HG02884 (cell line): ENCODE data around the gene BEGAIN.

Source experiments
- ATAC-seq: cut with Tn5 transposase; IDR thresholded peaks from one replicate; pipeline ENCODE4 v1.9.1; 2021; ENCODE audit warnings: mild to moderate bottlenecking, moderate library complexity; ENCODE audit not compliant: unreplicated experiment

The BEGAIN gene

DNA sequence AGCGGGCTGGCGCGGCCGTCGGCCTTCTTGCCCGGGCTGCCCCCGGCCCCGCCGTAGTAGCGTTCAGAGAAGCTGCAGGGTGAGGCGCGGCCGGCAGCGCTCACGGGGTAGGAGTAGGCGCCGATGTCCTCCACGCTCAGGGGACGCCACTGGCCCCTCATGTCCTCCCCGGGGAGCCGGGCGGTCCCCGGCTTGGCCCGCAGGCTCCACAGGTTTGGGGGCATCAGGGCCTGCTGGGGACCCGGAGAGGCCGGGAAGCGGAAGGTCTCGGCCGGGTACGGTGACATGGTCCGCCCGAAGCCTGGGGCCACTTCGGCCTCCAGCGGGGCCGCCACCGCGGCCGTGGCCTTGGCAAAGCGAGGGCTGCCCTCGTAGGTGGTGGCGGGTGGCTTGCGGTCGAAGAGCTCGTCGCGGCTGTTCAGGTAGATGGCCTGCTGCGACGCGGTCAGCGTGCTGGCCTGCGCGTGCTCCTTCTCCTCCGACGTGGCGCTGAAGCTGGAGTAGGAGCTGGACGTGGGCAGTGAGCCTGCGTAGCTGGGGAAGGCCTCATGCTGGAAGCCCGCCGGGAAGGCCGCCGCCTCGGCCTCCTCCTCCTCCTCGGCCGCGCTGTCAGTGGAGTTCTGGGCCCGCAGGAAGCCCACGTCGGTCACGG is 48.7 kb downstream of the BEGAIN start:
- no peak for ATAC-seq

- ATAC-seq = no peak
These were observed 49.5 kb downstream of the BEGAIN start for GRCh38 chr14:100537446-100538350.

GRCh38 chr14:100536721-100537445 is 50.3 kb downstream of the BEGAIN start:
- ATAC-seq = no peak

GRCh38 chr14:100536121-100536510 is 51.1 kb downstream of the BEGAIN start:
- ATAC-seq = no peak

DNA sequence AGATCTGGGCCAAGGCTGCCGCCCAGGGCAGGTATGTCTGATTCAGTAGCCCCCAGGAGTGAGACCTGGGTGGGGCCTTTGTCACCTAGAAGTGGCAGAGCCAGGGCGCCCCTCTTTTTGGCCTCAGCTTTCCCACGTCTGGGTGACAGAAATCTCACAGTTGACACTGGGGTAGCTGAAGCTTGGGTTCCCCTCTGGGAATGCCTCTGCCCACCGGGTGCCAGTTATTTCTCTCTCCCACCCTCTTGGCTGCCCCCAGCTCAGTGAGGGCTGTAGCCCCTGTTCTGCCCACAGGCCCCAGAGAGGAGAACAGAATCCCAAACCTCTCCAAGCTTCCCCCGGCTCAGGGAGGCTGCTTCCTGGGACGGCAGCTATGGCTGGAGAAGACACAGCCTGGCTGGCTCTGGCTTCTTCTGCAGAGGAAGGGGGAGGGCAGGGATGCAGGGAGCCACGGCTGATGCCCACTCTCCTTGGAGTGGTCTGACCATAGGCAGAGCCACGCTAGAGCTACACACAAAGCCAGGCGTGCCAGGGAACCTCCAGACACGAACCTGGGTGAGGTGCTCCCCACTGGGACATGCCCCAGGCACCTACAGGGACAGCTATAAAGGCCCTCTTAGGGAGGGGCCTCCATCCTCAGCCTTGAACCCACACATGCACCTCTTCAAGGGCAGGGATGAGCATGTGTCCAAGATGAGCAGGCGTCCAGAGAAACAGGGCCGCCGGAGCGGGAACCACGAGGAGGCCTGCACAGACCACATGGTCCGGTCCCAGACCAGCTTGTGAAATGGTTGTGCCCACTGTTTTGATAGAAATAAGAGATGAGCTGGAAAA is 51.7 kb downstream of the BEGAIN start:
- no peak for ATAC-seq

DNA sequence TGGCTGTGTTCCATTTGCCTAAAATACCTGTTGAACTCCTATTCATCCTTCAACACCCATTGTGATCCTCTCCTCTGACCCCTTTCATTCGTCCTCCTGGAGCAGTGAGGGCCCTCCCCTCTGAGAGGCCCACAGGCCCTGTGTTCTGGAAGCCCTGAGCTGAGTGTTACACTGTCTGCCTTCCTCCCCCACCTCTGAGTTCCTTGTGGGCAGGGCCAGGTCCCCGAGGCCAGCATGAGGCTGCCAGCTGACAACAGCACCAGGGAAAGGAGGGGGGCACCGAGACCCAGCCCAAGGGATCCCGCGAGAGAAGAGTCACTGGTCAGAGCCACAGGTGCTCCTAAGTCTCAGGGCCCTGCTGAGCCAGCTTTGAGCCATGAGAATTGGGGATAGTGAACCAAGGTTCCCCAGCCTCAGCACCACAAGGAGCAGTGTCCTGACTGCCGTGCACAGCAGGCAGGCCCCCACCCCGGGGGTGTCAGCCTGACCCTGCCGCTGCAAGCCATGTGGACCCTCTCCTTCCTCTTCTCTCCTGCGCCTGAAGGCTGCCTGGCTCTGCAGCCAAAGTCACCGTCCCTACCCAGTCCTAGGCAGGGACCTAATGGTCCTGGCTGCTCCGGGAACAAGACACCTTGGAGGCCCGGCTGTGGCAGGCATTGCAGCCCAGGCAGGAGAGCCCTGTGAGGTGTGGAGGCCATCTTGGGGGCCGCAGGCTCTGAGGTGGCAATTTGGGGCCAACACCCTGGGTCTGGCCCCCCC is 52.5 kb downstream of the BEGAIN start:
- ATAC-seq = no peak

GRCh38 chr14:100533656-100534485 is 53.3 kb downstream of the BEGAIN start:
- no peak for ATAC-seq

- ATAC-seq = no peak
These were observed 54.1 kb downstream of the BEGAIN start for GRCh38 chr14:100532906-100533655.

- ATAC-seq = no peak
These were observed 54.9 kb downstream of the BEGAIN start for GRCh38 chr14:100532154-100532861.

- no peak for ATAC-seq
These were observed 55.8 kb downstream of the BEGAIN start for GRCh38 chr14:100531152-100532121.

DNA sequence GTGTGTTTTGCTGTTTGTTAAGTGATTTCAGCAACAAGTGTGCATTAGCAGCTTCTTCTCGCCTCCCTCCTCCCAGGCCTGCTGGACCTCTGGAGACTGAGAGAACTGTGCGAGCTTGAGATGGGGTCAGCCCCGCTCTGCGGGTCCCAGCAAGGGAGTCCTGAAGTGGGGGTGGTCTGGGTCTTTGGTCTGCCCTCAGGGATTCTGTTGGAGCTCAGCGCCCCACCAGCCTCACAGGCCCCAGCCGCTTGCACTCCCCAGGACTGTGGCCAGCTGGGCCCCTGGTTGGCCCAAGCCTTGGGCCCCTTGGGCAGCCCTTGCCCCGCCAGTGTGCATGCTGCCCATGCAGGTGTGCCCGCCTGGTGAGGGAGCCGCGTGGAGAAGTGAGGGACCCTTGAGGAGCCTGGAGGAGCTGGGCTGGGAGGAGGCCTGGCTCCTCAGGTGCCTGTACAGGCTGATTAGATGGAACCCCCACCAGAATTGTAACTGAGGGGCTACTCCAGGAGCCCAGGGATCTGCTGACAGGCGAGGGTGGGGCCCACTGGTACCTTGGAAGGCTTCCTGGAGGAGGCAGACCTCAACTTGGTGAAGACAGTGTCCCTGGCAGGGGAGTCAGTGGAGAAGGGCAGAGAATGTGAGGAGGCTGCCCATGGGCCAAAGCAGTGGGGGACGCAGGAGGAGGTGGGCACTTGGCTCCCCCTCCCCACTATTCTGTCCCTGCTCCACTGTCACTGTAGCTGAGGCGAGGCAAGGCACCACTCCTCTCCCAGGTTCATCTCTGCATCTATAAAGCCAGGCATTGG is 56.7 kb downstream of the BEGAIN start:
- ATAC-seq = no peak

DNA sequence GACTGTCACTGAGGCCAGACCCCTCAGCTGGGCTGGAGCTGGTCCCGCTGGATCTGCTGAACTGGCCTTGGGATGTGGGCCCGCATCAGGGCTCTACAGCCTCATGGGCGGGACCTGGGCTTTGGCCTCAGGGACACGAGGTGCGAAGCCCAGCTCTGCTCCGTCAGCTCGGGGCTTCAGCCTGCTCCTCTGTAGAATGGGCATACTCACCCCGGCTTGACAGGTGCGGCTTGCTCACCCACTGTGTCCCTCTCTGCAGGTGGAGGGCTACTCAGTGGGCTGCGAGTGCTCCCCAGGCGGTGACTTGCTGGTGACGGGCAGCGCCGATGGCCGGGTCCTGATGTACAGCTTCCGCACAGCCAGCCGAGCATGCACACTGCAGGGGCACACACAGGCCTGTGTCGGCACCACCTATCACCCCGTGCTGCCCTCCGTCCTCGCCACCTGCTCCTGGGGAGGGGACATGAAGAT is 57.6 kb downstream of the BEGAIN start:
- no peak for ATAC-seq

- ATAC-seq = no peak
These were observed 58.2 kb downstream of the BEGAIN start for GRCh38 chr14:100528962-100529560.

DNA sequence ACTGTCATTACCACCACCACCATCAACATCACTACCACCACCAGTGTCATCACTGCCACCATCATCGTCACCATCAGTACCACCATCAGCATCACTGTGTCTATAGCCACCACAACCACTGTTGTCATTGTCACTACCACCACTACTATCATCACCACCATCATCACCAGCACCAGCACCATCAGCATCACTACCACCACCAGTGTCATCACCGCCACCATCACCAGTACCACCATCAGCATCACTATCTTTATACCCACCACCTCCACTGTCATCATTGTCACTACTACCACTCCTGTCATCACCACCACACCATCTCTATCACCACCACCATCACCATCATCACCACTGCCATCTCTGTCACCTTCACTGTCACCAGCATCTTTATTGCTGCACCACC is 60.6 kb downstream of the BEGAIN start:
- no peak for ATAC-seq

DNA sequence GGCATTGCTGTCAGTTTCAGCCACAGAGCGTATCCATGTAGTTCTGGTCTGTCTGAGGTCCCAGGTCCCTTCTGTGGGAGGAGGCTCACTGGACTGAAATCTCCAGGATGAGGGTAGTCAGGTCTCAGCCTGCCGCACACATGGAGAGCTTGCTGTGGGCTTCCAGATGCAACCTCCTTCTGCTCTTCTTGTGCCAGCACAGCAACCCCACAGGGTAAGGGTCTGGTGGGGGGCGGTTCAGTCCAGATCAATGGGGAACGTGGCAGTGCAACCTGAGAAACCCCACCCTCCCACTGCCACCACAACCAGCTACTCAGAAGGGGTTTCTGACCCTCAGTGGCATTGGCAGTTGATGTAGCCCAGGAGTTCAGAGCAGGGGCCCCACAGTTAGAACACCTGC is 61.2 kb downstream of the BEGAIN start:
- no peak for ATAC-seq
